Stimulated activated CD8-positive, alpha-beta memory T cell treated with anti-CD3 and anti-CD28 coated beads, Interleukin-7, amount 100 ng/mL, for 1 hour (primary cell): Measurements from ENCODE around the gene CDCA5.
"Not testable (repeated sequence)": the region's sequence is repeated elsewhere in the genome, so short reads cannot be mapped to it uniquely, and the experiment has no call there.

Source experiments
- DNase-seq, 2 donors: peaks; one replicate each; pipeline ENCODE4 v3.0.0-alpha.2; 2020; ENCODE audit warnings: low read depth in 2 of 2

CDCA5 gene

DNA sequence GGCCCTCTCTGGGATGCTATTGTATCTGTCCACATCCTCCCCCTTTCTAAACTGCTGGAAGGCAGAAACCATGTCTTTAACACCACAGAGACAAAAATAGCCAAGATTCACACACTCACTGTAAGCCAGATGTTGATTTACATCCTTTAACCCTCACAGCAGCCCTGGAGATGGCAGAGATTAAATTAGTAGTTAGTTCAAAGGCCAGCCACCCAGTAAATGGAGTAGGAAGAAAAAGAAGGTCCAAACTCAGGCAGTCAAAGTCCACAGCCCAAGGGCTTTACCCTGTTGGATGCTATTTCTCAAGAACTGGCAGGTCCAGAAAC is 35.8 kb upstream of the CDCA5 start:
- DNase-seq = no peak

GRCh38 chr11:65118891-65119669 is 35.2 kb upstream of the CDCA5 start:
- DNase-seq = not testable (repeated sequence)

DNA sequence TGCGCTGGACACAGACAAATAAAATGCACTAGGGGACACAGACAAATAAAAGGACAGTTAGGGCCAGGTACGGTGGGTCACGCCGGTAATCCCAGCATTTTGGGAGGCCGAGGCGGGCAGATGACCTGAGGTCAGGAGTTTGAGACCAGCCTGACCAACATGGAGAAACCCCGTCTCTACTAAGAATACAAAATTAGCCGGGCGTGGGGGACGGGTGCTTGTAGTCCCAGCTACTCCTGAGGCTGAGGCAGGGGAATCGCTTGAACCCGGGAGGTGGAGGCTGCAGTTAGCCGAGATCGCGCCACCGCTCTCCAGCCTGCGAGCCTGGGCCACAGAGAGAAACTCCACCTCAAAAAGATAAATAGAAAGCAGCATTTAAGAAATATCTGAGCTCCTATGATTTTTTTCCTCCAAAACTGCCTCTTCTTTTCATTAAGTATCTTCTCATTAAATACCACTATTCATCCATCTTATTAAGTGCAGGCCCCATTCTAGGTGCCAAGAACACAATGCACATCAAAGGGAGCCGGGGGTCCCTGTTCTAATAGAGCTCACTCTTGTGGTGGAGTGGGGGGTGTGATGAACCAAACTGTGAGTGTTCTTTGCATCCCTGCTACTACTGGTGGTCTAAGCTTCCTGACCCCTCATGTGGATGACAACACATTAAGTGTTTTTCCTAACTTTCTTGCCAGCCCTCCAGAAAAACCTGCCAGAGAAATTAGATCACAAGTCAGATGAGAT is 34.4 kb upstream of the CDCA5 start:
- no peak for DNase-seq

GRCh38 chr11:65117206-65118096 is 33.6 kb upstream of the CDCA5 start, which contains the start of gene ZNHIT2:
Gene ZNHIT2 (minus strand): TSS chr11:65117701. CDS start chr11:65117653, 48 bp downstream.
- peak; percentile 100 for DNase-seq

- DNase-seq = no peak
Observed at GRCh38 chr11:65116370-65117205, 32.7 kb upstream of the CDCA5 start.

GRCh38 chr11:65115361-65116082 is 31.7 kb upstream of the CDCA5 start:
- no peak for DNase-seq

GRCh38 chr11:65114538-65115171 is 30.8 kb upstream of the CDCA5 start:
- no peak for DNase-seq

GRCh38 chr11:65113839-65114238 is 30.0 kb upstream of the CDCA5 start:
- DNase-seq = no peak

GRCh38 chr11:65113361-65113756 is 29.5 kb upstream of the CDCA5 start:
- DNase-seq = no peak

- peak; percentile 49 to 52 for DNase-seq
Observed at GRCh38 chr11:65112546-65113360, 28.9 kb upstream of the CDCA5 start.

GRCh38 chr11:65111744-65112545 is 28.1 kb upstream of the CDCA5 start, which contains the start of gene TM7SF2:
Gene TM7SF2 (plus strand): TSS chr11:65111872. CDS start chr11:65112016, 144 bp downstream.
- peak; percentile 75 to 88 for DNase-seq

- no peak for DNase-seq
Observed at GRCh38 chr11:65111159-65111743, 27.4 kb upstream of the CDCA5 start.

DNA sequence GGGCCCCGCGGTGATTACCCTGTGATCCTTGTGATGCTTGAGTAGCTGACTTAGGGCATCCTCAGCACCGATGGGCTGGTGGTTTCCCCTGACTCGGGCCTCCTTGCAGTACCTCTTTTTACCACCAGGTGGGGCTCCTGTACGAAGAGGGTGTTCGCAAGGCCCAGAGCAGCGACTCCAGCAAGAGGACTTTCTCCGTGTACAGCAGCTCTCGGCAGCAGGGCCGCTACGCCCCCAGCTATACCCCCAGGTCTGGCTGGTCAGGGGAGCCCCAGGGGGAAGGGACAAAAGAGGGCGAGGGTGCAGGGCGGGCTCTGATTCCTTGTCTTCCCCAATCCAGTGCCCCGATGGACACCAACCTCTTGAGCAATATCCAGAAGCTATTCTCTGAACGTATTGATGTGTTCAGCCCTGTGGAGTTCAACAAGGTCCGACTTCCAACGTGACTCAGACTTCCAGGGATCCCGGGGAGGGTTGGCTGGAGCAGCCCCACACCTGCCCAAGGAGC is 26.6 kb upstream of the CDCA5 start:
- DNase-seq = peak; percentile 92 to 98

GRCh38 chr11:65109231-65110198 is 25.7 kb upstream of the CDCA5 start:
- no peak for DNase-seq

- DNase-seq = no peak
Observed at GRCh38 chr11:65108469-65109123, 24.8 kb upstream of the CDCA5 start.
